ACC112 (cell line): Measurements from ENCODE around the gene RFWD3.
A peak's percentile ranks its signal among the peaks of the same experiment; 100 is the strongest.

Experiments used
- H2AFZ ChIP-seq: fragments of 200-600 bp; sonication (generic); one replicate; pipeline ENCODE4 v1.6.0; 2017; ENCODE audit warnings: antibody characterized with exemption, low read length; ENCODE audit not compliant: unreplicated experiment
- H3K27ac ChIP-seq: fragments of 200-600 bp; sonication (generic); 2 replicates; pipeline ENCODE4 v1.5.1; 2014; ENCODE audit warnings: low read depth, mild to moderate bottlenecking, antibody characterized with exemption, low read length, moderate library complexity
- H3K27me3 ChIP-seq: fragments of 200-600 bp; sonication (generic); 2 replicates; pipeline ENCODE4 v1.6.1; 2014; ENCODE audit warnings: mild to moderate bottlenecking, antibody characterized with exemption, low read length, moderate library complexity, mixed read lengths; ENCODE audit not compliant: insufficient read depth
- H3K36me3 ChIP-seq: fragments of 200-600 bp; sonication (generic); 2 replicates; pipeline ENCODE4 v1.6.1; 2016; ENCODE audit warnings: mild to moderate bottlenecking, antibody characterized with exemption, low read length, moderate library complexity, mixed read lengths; ENCODE audit not compliant: insufficient read depth
- H3K4me1 ChIP-seq: fragments of 200-600 bp; sonication (generic); one replicate; pipeline ENCODE4 v1.6.1; 2016; ENCODE audit warnings: low read length, mixed read lengths; ENCODE audit not compliant: insufficient read depth, unreplicated experiment, control insufficient read depth
- H3K4me3 ChIP-seq: fragments of 200-600 bp; sonication (generic); 2 replicates; pipeline ENCODE4 v1.5.1; 2014; ENCODE audit warnings: mild to moderate bottlenecking, low read depth, low read length
- H3K79me2 ChIP-seq: fragments of 200-600 bp; sonication (generic); one replicate; pipeline ENCODE4 v1.6.0; 2016; ENCODE audit warnings: low read length; ENCODE audit not compliant: control insufficient read depth, unreplicated experiment, insufficient read depth

RFWD3 gene, protein sequence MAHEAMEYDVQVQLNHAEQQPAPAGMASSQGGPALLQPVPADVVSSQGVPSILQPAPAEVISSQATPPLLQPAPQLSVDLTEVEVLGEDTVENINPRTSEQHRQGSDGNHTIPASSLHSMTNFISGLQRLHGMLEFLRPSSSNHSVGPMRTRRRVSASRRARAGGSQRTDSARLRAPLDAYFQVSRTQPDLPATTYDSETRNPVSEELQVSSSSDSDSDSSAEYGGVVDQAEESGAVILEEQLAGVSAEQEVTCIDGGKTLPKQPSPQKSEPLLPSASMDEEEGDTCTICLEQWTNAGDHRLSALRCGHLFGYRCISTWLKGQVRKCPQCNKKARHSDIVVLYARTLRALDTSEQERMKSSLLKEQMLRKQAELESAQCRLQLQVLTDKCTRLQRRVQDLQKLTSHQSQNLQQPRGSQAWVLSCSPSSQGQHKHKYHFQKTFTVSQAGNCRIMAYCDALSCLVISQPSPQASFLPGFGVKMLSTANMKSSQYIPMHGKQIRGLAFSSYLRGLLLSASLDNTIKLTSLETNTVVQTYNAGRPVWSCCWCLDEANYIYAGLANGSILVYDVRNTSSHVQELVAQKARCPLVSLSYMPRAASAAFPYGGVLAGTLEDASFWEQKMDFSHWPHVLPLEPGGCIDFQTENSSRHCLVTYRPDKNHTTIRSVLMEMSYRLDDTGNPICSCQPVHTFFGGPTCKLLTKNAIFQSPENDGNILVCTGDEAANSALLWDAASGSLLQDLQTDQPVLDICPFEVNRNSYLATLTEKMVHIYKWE

DNA sequence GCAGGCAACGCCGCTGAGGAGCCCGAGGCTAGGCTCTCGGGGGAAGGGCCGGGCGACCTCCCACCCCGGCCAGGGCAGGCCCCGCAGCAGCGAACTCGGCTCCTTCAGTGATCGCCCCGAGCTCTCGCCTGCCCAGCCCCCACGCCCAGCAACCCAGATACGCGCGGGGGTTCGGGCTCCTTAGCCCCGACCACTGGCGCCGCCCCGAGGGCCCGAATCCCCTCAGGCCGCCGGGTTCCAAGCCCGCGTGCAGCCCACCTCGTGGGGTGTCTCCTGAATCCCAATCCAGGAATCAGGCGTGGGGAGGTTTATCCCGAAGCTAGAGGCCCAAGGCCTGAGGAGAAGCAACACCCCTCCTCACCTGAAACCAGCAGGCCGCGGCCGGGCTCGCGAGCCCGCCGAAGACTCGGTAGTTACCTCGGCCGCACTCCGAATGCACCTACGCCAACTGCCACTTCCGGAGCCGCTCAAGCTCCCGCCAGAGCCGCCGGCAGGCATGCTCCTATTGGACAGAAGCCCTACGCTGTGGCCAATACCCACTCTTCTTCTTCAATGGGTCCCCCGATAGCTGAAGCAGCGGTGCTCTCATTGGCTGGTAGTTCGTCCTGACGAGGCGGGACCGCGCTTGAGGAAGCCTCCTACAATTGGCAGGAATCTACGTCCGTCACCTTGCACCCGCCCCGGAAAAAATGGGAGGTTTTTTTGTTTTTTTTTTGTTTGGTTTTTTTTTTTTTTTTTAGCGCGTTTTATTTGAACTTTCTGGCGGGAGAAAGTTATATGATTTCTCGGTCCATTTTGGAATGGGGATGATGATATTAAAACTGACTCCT is at the start of gene RFWD3:
TSS of gene RFWD3 (minus strand) at position 453 of the 830 bp plus-strand sequence. CDS start 5,428 bp downstream, outside the sequence.
- peaks cover 51% of the 10 kb centered on the region for H3K79me2 ChIP-seq
- H2AFZ ChIP-seq = peak within 1 kb of the TSS; percentile 87
- H3K36me3 ChIP-seq = peaks cover 18% of the 10 kb centered on the region
- H3K4me1 ChIP-seq = peaks cover 8% of the 10 kb centered on the region
- no peaks in the 10 kb centered on the region for H3K27me3 ChIP-seq
- peak within 1 kb of the TSS; percentile 67 for H3K27ac ChIP-seq
- peak within 1 kb of the TSS; percentile 91 for H3K4me3 ChIP-seq

DNA sequence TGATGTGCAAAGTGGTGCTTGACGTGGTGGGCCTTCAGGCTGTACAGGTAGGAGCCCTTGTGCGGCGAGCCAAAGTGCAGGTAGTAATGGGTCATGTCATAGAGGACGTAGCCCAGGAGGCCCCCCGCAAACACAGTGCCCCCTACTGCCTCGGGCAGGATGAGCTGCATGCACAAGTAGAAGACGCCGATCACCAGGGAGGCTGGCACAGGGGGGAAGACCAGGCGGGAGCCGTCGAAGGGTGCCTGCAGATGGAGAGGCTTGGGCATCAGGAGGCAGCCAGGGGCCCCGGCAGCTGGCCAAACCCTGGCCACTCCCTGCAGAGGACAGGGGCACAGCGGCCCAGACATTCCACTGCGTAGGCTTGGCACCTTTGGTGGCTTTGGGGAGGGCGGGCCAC is 49.7 kb upstream of the RFWD3 start:
- no peak overlapping the region for H3K27ac ChIP-seq
- H3K36me3 ChIP-seq = no peaks in the 10 kb centered on the region
- H3K4me3 ChIP-seq = no peak overlapping the region
- no peaks in the 10 kb centered on the region; the same call in 1 of the 2 replicates for H3K27me3 ChIP-seq
- no peak overlapping the region for H2AFZ ChIP-seq
- H3K79me2 ChIP-seq = no peaks in the 10 kb centered on the region
- no peaks in the 10 kb centered on the region for H3K4me1 ChIP-seq

DNA sequence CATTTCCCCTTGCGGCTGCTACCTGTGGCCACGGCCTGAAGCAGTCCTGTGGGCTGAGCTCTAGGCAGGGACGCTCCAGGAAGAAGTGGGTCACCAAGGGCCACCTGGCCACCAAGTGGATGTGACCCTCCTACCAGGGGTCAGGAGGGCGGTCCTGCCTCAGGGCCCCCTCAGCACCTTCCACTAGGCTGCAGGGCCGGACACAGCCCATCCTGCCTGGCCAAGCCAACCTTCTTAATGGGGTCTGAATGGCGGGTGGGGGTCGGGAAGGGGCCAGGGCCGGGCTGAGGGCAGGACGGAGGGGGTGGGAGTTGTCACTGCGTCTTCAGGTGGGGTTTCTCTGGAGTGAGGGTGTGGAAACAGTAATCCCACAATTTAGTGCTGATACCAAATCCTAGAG is 47.2 kb upstream of the RFWD3 start:
- no peak overlapping the region for H2AFZ ChIP-seq
- no peaks in the 10 kb centered on the region for H3K36me3 ChIP-seq
- H3K27ac ChIP-seq = no peak overlapping the region
- H3K4me1 ChIP-seq = no peaks in the 10 kb centered on the region
- no peak overlapping the region for H3K4me3 ChIP-seq
- H3K79me2 ChIP-seq = no peaks in the 10 kb centered on the region
- no peaks in the 10 kb centered on the region for H3K27me3 ChIP-seq

GRCh38 chr16:74713325-74713724 is 46.6 kb upstream of the RFWD3 start:
- Histone ChIP-seq H3K27me3 (no peaks in the 10 kb centered on the region), H3K27ac (no peak overlapping the region), H2AFZ (no peak overlapping the region), H3K36me3 (no peaks in the 10 kb centered on the region), H3K4me1 (no peaks in the 10 kb centered on the region), H3K4me3 (no peak overlapping the region), H3K79me2 (no peaks in the 10 kb centered on the region)

- Histone ChIP-seq H3K27ac (no peak overlapping the region), H3K27me3 (no peaks in the 10 kb centered on the region), H3K79me2 (no peaks in the 10 kb centered on the region), H3K4me3 (no peak overlapping the region), H2AFZ (no peak overlapping the region), H3K36me3 (no peaks in the 10 kb centered on the region), H3K4me1 (no peaks in the 10 kb centered on the region)
Measured at GRCh38 chr16:74711938-74712337, 45.3 kb upstream of the RFWD3 start.

GRCh38 chr16:74710401-74710800 is 43.7 kb upstream of the RFWD3 start:
- no peaks in the 10 kb centered on the region for H3K27me3 ChIP-seq
- H3K27ac ChIP-seq = no peak overlapping the region
- H3K4me1 ChIP-seq = no peaks in the 10 kb centered on the region
- H3K4me3 ChIP-seq = no peak overlapping the region
- no peaks in the 10 kb centered on the region for H3K36me3 ChIP-seq
- H2AFZ ChIP-seq = no peak overlapping the region
- no peaks in the 10 kb centered on the region for H3K79me2 ChIP-seq

DNA sequence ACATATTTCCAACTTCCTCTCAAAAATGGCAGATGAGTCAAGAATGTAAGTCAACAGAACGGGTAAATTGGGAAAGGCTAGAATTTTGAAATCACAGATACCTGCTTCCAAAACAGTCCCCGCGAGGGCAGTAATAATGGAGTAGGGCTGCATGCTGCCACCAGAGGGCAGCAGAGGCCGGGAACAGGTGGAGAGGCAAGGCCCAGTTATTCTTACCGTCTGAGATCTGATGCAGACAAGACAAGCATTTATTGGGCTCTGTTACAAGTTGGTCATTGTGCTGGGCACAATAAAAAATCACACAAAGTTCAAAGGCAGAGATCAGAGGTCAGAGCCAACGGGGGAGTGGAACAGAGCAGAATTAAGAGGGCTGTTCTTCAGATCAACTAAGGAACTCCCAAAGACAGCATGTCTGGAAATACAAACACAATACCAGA is 42.8 kb upstream of the RFWD3 start:
- H3K36me3 ChIP-seq = no peaks in the 10 kb centered on the region
- no peaks in the 10 kb centered on the region for H3K27me3 ChIP-seq
- no peak overlapping the region for H3K4me3 ChIP-seq
- no peak overlapping the region for H2AFZ ChIP-seq
- no peaks in the 10 kb centered on the region for H3K79me2 ChIP-seq
- H3K4me1 ChIP-seq = no peaks in the 10 kb centered on the region
- H3K27ac ChIP-seq = no peak overlapping the region

DNA sequence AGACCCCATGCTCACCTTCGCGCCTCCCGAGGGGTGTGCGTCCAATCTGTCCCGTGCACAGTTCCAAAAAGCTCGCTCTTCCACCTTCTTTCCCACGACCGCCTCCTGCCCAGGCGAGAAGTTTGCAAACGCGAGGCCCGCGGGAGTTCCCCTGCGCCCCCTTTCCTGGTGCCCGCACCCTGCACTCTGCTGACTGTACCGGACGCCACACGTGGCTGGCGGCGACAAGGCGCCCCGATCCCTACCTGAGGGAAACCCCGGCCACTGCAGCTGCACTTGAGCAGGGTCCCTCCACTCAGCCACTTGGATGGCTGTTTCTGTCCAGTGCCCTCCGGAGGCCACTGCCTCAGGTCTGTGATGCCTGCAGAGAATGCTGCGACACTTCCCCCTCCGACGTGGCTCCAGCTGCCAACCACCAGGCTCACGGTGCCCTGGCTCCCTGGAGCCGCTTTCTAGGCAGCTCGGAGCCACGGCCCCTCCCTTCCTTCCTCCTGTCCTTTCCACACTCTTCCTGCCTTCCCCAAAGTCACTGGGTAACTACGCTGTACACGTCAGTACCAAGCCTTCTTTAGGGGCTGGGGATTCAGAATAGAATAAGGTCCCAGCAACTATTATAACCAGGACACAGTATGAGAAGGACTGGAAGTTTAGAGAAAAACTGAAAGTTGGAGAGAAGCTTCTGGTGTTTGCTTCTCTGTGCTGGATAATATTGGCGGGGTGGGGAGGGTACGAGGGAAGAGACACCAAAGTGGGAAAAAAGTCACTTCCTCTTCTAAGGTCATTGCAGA is 34.0 kb upstream of the RFWD3 start, which contains the start of gene MLKL:
TSS of gene MLKL (minus strand) at position 425 of the 788 bp plus-strand sequence. CDS start 5,105 bp downstream, outside the sequence.
- peak within 1 kb of the TSS; percentile 98 for H3K27ac ChIP-seq
- H3K4me3 ChIP-seq = peak within 1 kb of the TSS; percentile 100
- H3K36me3 ChIP-seq = no peaks in the 10 kb centered on the region
- H3K27me3 ChIP-seq = no peaks in the 10 kb centered on the region
- H3K4me1 ChIP-seq = peaks cover 20% of the 10 kb centered on the region
- H3K79me2 ChIP-seq = peaks cover 41% of the 10 kb centered on the region
- H2AFZ ChIP-seq = peak within 1 kb of the TSS; percentile 91

- no peaks in the 10 kb centered on the region; the same call in 1 of the 2 replicates for H3K36me3 ChIP-seq
- peak overlapping the region; percentile 98 for H3K27ac ChIP-seq
- H3K4me1 ChIP-seq = peaks cover 20% of the 10 kb centered on the region
- H3K27me3 ChIP-seq = no peaks in the 10 kb centered on the region
- H2AFZ ChIP-seq = peak overlapping the region; percentile 91
- peak overlapping the region; percentile 100 for H3K4me3 ChIP-seq
- H3K79me2 ChIP-seq = peaks cover 47% of the 10 kb centered on the region
Measured at GRCh38 chr16:74700116-74700437, 33.4 kb upstream of the RFWD3 start.

DNA sequence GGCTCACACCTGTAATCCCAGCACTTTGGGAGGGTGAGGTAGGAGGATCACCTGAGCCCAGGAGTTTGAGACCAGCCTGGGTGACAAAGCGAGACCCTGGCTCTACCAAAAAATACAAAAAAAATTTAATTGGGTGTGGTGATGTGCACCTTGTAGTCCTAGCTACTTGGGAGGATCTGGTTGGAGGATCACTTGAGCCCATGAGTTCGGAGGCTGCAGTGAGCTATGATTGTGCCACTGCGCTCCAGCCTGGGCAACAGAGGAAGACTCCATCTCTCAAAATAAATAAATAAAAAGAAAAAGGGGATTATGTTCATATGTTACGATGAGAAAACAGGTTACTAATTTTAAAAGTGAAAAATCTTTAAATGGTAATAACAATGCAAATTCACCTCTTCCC is 33.0 kb upstream of the RFWD3 start:
- no peak overlapping the region for H3K27ac ChIP-seq
- no peaks in the 10 kb centered on the region; the same call in 1 of the 2 replicates for H3K36me3 ChIP-seq
- no peaks in the 10 kb centered on the region for H3K27me3 ChIP-seq
- H3K4me3 ChIP-seq = peak overlapping the region; percentile 100
- H3K4me1 ChIP-seq = peaks cover 20% of the 10 kb centered on the region
- peaks cover 47% of the 10 kb centered on the region for H3K79me2 ChIP-seq
- H2AFZ ChIP-seq = no peak overlapping the region
